ENCODE data around the gene OPCML. TPM values are rescaled to one million over a fixed set of nuclear protein-coding genes. Genes with fewer than 3 reads are reported as not detected.

Gene OPCML
- total RNA-seq, 1 experiment from 2014 or later, result not detected

DNA sequence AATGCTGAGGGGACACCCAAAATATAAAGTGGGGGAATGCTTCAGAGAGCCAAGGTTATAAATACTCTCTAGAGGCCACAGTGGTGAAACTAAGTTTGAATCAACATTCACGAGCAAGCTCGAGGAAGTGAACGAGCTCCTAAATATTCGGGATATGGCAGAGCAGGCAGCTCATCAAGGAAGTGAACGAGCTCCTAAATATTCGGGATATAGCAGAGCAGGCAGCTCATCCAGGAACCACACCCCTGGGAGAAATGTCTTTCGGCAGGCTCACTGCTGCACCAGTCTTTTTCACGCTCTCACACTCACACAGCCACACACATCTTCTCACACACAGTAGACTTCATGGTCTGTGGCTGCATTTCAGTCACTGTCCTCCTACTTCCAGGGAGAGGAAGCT is 787.5 kb downstream of the OPCML start:
- peak; percentile 20 for DNase-seq (ENCODE audit: low read depth)

DNA sequence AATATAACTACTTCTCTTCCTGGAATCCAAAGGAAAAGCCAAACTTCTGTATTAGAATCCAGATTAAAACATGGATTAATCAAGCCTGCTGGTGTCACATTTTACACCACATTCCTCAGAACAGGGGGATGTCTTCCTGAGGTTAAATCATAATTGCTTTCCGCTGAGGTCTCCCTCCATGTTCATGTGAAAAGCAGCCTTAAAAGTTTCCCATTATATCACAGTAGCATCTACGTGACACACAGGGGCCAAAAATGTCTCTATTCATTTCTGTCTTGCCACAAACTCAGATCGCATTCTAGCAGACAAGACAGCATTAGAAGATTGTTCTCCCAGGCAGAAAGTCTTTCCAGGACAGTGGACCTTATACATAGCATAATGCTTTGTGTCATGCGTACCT is 788.7 kb downstream of the OPCML start:
- no peak for DNase-seq (ENCODE audit: low read depth)

DNA sequence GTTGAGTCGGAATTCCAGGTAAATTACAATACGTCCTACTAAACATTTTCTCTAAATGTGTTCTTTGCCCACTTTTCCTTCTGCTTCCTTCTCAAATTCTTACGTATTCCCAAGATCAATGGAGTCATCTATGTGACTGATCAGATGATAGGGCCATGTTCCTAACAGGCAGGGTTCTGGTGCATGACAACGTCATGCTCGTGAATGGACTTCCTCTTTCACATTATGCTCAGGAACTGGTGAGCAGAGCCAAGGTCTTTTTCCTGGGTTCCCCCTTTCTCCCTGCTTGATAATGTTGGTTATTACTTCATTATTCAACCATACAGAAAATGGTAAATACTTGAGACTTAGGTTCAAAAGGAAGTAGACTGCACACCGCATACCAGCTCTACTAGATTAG is 789.4 kb downstream of the OPCML start:
- no peak for DNase-seq (ENCODE audit: low read depth)

DNA sequence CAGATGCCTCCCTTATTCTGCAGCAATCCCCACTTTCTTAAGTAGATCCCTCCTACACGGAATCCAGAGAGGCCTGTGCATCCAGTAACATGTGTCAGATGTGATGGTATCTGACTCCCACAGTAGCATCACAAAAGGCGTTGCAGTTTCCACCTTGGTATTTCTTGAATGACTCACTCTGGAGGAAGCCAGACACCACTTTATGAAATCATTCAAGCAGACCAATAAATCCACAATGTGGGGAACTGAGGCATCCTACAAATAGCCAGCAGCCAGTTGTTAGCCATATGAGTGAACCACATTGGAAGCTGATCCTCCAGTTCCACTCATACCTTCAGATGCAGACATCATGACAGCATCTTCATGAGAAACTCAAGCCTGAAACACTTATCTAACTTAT is 798.1 kb downstream of the OPCML start:
- peak; percentile 84 for DNase-seq (ENCODE audit: low read depth)

DNA sequence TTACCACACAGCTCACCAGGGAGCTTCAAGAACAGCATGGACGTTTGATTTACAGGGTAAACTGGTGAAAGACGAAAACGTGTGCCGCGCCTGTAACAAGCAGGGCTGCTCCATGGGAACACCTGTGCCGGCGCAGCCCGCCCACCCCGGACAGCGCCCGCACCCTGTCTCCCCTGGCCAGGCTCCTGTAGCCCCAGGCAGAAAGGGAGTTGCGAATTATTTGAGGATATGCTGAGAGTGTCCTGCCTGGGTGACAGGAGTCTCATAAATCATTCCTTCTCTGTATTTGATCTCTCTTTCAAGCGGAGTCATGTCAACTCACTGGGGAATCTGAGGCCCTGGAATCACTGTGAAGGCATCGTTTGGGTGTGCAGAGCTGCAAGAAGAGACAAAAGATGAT is 804.3 kb downstream of the OPCML start:
- no peak for DNase-seq (ENCODE audit: low read depth)

DNA sequence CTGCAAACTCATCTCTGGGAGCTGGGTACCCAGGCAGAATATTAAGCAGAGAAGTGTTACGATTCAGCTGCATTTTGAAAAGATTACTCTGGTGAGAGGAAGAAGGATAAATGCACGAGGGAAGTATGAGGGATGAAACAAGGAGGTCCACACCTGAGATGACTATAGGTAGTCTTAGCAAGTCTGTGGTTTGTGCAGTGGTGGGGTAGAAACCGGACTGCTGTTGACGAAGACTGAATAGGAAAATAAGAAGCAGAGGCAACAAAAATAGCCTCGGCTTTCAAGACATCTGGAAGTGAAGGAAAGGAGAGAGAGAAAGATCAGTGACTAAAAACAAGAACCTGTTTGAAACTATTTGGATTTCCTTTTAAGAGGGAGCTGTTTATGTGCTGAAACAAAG is 810.8 kb downstream of the OPCML start:
- DNase-seq (ENCODE audit: low read depth), result no peak

DNA sequence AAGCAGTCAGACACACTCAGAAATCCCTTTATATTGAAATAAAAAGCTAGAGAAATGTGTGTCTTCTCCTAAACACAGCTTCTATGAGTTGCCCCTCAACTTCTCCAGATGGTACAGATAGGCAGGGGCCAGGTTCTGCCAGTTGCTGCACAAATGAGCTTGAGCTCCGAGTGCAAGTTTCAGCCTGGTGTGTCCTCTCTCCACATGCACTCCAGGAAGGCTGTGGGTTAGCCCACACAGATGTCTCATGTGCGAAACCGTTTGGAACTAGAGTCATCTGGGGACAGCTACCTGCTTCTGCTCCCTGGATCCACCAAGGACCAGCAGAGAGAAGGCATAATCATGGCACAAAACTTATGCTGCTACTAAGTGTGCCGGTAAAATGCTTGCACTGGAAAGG is 812.6 kb downstream of the OPCML start:
- no peak for DNase-seq (ENCODE audit: low read depth)

DNA sequence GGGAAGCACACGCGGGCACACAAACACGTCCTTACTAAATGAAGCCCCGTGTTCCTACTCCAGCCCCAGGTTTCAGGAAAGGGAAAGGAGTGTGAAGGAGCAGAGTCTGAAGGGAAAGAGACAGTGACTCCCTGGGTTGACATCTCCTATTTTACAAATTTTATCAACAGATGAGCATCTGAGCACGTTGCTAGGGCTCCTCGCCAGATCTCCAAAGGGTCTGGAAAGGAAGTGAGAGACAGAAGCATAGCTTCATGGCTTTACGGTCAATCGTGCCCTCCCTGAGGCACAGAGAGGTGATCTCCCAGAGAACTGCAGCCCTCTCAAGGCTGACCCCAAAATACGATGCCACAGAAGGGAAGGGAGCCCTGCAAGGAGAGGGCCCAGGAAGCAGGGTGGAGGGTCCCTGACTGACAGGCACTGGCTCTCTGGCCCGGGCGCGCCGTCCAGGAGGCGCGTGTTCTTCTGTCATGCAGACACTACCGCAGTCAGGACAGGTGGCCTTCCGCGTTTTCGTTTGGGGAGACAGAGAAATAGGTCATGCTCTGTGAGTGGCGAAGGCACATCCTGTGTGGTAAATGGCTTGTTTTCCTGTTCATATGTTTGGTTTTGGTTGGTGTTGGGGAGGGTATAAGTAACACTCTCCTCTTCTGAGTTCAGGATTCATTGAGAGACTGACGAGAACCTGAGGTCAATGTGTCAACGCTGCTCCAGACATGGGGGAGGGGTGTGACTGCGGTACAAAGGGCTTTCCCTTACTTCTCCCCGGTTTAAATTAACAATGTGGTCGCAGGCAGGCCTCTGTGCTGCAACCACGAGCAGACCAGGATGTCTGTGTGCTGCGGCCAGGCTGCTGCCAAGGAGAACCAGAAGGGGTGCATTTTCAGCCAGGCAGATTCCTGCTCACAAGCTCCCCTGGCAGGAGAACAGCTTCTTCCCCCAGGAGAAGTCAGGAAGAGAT is 813.3 kb downstream of the OPCML start:
- DNase-seq (ENCODE audit: low read depth), result peak; percentile 45

DNA sequence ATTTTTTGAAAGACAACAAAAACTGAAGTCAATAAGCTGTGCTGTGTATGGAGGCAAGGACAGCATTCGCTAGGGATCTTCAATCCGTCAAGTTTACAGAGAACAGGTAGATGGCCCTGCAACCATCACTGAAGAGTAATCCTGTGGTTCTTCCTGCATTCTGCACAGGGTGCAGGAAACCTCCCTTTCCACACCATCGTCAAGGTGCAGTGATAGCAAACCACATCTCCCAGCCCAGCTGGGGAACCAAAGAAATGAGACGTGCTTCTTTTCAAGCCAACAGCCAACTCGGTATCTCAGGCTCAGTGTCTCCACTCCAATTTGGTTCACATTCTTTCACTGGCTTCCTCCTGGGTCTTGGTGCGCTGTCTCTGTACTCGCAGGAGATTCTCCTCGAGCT is 814.5 kb downstream of the OPCML start:
- DNase-seq (ENCODE audit: low read depth), result no peak

DNA sequence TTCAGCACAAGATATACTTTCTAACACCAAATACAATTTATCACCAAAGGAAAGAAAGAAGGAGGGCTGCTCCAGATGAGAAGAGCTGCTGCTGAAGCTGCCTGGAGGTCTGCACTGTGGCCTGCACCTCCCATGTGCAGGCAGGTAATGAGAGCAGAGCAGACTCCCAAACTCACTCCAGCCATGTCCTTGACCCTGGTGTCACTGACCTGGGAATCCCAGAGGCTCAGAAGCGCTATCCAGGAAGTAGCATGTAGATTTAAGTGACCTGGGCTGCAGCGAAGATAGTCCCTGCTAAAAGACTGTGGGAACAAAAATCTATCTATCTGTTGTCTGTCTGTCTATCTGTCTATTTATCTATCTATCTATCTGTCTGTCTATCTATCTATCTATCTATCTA is 816.3 kb downstream of the OPCML start:
- no peak for DNase-seq (ENCODE audit: low read depth)

DNA sequence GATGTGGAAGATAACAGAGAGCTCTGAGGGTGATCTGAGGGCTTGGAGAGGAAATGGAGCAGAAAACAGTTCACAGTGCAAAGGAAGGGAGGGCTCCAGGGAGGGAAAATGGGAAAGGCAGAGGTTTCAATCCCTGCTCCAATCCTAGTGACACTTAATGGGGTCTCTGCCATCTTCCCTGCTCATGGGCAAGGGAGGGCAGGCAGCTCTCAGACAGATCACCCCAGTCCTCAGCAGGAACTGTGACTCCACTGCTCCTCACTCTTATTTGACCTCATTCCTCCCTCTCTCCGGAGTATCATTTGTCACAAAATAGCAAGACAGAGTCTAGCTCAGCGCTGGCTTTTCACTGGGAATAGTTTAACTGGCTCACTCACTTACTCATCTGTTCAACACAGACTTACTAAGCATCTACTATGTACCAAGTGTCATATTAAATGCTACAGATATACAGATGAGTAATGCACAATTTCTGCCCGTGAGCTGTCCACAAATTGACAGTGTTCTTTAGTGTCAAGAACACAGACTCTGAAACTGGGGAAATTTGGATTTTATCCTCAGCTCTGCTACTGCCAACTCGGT is 817.4 kb downstream of the OPCML start:
- no peak for DNase-seq (ENCODE audit: low read depth)

DNA sequence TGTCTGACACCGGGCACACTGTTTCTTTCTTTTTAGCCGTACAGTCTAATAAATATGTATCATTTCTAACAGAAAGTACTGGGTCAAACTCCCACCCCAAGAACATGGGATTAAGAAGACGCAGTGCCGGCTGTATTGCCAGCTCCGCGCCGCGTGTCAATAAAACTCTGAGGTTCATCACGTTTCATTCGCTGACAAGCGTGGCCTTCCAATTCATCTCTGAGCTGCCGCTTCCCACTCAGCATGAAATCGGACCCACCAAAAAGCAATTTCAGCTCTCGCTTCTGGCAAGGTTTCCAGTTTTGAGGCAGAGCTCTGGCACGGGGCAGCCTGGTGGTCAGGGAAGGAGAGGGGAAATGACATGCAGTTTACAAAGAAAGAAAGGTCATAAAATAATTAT is 819.8 kb downstream of the OPCML start:
- no peak for DNase-seq (ENCODE audit: low read depth)

DNA sequence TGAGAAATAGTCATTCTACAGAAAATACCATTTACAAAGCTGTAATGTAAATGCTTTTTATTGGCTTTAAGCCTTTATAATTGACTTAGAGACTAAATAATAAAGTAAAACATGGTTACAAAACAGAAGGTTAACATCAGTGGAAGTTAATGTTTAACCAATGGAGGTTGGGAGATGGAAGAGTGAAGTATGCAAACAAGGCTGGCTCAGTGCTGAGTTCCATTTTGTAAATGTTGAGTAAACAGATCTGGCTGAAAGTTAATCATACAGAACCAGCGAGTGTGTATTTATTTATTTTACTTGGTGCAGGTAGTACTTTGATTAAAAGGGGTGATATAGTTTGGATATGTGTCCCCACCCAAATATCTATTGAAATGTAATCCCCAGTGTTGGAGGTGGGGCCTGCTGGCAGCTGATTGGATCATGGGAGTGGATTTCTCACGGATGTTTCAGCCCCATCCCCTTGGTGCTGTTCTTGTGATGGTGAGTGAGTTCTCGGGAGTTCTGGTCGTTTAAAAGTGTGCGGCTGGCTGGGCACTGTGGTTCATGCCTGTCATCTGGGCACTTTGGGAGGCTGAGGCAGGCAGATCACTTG is 827.4 kb downstream of the OPCML start:
- DNase-seq (ENCODE audit: low read depth), result no peak

DNA sequence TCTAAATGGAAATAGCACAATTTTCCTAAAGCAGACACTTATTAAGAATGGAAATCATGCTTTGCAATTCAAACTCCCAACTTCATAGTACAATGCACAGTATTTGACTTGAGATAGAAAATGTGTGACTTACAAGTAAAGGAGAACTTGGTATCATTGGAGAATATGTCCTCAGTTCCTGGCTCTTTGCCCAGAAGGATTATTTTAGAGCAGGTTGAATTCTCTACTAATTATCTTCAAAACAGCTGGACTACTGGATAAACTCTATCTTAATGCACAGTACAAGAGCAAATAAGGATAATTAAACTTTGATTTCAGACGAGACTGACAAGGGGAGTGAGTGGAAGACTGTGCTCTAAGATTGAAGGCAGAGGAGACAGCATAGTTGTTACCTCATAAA is 839.4 kb downstream of the OPCML start:
- no peak for DNase-seq (ENCODE audit: low read depth)

DNA sequence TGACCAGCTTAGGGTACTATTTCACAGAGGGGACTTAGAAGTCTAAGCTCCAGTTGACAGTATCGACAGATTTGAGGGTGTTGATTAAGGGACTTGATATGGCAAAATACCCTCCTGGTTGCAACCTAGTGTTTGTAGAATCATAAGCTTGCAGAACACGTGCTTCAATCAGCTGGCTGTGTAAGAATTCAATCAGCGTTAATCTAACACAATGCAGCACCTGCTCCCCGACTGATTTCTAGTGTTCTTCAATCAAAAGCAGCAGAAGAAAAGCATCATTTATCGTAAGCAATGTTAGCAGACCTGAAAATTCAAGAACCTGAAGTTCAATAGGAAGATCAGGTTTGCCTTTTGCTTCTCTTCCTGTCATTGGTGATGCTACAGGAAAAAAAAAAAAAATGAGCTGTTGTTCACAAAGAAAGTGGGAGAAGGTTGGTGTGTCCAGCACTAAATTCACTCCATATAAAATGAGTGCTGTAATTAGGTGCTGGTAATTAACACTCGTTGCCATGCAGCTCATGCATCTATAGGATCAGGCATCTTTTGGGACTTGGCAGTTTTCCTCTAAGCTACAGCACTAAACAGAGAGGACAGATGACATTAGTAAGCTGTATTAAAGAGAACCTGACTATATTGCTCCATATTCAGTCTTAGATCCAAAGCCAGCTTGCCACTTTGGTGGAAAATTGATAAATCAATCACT is 840.3 kb downstream of the OPCML start:
- DNase-seq (ENCODE audit: low read depth), result no peak

DNA sequence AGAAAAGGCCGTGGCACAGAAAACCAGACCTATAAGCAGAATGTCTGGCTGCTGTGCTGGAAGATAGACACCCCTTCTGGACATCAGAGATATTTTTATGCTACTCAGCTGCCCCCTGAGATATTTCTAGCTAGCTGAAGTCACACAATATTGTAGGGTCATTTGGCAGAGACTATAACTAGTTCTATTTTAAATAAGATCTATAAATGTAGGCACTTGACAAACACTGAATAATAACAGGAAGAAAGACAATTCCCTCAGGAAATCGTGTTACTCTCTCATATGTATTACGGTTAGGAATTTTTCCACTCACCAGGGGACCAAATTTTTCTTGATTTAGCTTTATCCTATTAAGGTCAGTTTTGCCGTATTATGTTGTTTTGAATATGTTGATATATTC is 845.4 kb downstream of the OPCML start:
- no peak for DNase-seq (ENCODE audit: low read depth)

DNA sequence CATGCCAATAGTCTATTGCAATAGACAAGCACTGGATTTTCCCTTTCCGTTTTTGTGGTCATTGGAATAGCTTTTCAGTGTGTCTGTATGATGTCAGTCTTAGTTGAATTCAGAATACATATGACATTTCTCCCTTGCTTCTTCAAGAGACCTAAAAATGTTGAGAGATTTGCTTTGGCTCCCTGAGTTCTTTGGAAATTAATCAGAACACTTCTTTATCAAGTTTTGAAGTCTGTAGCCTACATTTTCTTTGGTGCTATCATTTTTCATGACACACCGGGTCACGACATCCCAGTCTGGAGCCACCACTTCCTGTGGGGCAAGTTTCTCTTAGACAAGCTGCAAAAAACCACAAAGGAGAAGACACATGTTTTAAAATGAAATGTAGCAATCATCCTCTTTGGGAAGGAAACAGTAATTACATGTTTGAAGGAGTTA is 847.1 kb downstream of the OPCML start:
- peak; percentile 71 for DNase-seq (ENCODE audit: low read depth)

DNA sequence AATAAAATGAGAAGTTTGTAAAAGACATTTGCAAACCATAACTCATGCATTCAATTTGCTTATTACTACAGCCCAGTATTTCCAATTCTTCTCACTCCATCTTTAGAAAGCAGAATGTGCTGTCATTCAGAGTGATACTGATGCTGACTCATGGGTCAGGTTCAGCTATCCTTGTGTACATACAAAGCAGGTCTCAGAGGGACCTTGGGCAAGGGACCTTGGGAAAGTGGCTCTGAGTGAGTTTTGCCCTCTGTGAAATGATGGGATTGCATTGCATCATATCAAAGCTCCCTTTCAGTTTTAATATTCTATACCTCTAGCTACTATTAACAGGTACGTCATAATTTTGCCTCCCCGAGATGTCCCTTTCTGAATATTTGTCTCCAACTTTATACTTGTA is 848.7 kb downstream of the OPCML start:
- no peak for DNase-seq (ENCODE audit: low read depth)

DNA sequence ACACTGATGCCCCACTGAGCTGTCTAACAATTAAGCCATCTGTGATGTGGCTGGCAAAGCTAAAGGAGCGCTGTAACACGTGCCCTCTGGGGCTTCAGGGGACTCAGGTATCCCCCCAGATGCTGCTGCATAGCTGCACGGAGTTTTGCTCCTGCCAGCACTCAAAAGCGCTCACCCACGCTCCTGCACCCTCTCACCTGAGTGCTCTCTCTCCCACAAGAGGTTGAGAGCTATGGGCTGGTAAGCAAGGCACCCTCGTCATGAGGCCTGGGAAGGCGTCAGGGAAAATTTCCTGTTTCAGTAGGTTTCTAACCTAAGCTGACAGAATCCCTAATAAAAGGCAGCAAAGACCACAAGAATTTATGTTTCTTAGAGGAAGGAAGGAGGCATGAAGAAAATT is 850.3 kb downstream of the OPCML start:
- no peak for DNase-seq (ENCODE audit: low read depth)

DNA sequence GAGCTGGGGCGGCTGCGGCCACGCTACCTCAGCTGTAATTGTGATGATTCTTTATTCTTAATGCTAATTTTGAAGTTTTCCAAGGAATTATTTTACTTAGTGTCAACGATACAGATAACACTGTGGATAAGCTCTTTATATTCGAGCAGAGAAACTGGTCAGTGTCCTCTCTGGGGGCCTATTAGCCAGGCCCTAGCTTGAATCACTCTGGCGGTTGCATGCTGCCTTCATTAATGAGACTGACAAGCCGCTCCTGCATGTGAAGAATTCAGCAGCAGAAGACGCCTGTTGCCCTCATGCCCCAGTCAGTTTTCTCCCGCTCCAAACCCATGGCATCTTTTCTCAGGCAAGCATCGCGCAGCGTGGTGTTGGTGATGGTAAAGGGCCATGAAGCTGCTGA is 851.7 kb downstream of the OPCML start:
- DNase-seq (ENCODE audit: low read depth), result no peak

DNA sequence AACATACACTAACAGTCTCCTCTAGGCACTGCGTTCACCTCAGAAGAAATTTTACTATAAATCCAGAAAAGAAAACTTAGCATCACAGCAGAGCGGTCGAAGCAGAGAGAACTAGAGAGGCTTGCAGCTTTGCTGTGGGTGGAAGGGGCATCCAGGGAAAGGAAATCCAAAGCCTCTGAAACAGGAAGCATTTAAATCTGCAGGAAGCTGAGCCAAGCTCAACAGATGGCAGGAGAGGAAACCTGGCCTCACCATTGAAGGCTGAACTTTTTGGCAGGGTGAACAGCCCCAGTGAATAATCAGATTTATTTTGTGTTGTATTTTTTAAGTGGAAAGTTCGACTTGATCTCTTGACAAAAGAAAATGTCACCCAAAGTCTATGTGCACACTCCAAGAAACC is 858.1 kb downstream of the OPCML start:
- no peak for DNase-seq (ENCODE audit: low read depth)

DNA sequence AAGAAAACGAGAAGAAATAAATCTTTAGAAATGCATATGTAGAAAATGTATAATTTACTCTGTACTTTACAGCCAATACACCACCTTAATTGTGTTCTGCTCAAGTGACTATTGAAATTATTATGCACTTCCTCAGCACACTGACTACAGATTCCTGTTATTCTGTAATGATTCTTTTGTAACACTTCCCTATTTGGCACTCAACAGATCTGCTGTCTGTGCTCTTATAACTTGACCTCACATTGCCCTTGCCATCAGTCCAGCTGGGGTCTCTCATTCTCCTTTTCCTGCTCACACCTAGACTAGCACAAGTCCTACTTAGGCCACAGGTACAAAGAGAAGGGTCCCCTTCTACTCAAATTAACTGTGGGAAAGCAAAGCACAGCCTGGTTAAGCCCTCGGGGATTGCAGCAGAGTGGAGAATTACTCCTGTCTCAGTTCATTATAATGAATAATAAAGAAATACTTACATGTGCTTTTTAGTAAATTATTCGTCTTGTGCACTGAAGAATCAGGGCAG is 860.4 kb downstream of the OPCML start:
- no peak for DNase-seq (ENCODE audit: low read depth)

All from Daoy (cell line).